H1 (cell line): ENCODE data around the gene IFTAP. TPM values are rescaled to one million over a fixed set of nuclear protein-coding genes. Genes with fewer than 3 reads are reported as not detected.

ENCODE experiments used
- CTCF ChIA-PET: fragments of 300-600 bp; sonication (Branson Sonifier 250); formaldehyde crosslinking; loops from one replicate; lab custom pipeline; 2021; ENCODE audit not compliant: partially characterized antibody; lab: Charles Lee
- POLR2A ChIA-PET: fragments of 300-600 bp; sonication (Branson Sonifier 250); formaldehyde crosslinking; loops from one replicate; lab custom pipeline; 2021; ENCODE audit warnings: inconsistent platforms; ENCODE audit not compliant: partially characterized antibody; lab: Charles Lee
- DNase-seq, 2 experiments: peaks; one replicate each; pipeline versions ENCODE4 v3.0.0 to v3.0.0-alpha.2; 2010 to 2022; ENCODE audit warnings: low spot score in 2 of 2, low read depth in 1 of 2, mixed read lengths in 1 of 2
- FAIRE-seq: peaks from 2 replicates; lab custom pipeline; 2011; peaks lifted over from hg19 to GRCh38; lab: Jason Lieb, UNC
- H2AFZ ChIP-seq: 2 replicates; pipeline ENCODE4 v1.8.1; 2012; ENCODE audit warnings: low read length, inconsistent platforms
- H2AK5ac ChIP-seq: 2 replicates; pipeline ENCODE4 v1.6.1; 2013; ENCODE audit warnings: low read depth, low read length
- H2BK120ac ChIP-seq: replicated peaks from 2 replicates; pipeline ENCODE3; 2013; ENCODE audit warnings: low read depth, low read length, inconsistent platforms
- H2BK12ac ChIP-seq: 2 replicates; pipeline ENCODE4 v1.6.1; 2013; ENCODE audit warnings: low read depth, low read length
- H2BK15ac ChIP-seq: 2 replicates; pipeline ENCODE4 v1.6.1; 2013; ENCODE audit warnings: low read length
- H2BK20ac ChIP-seq: 2 replicates; pipeline ENCODE4 v1.6.1; 2013; ENCODE audit warnings: low read length
- H2BK5ac ChIP-seq: 2 replicates; pipeline ENCODE4 v1.6.1; 2013; ENCODE audit warnings: low read depth, low read length
- H3K14ac ChIP-seq: 2 replicates; pipeline ENCODE4 v1.6.1; 2013; ENCODE audit warnings: inconsistent platforms; ENCODE audit not compliant: insufficient read length
- H3K18ac ChIP-seq: 2 replicates; pipeline ENCODE4 v1.6.1; 2013; ENCODE audit warnings: low read length; ENCODE audit errors: extremely low read depth
- H3K23ac ChIP-seq: 2 replicates; pipeline ENCODE4 v1.6.1; 2013; ENCODE audit warnings: inconsistent platforms; ENCODE audit not compliant: insufficient read length
- H3K23me2 ChIP-seq: 2 replicates; pipeline ENCODE4 v1.6.1; 2013; ENCODE audit warnings: low read depth, low read length
- H3K27ac ChIP-seq: 2 replicates; pipeline ENCODE4 v1.6.1; 2011; ENCODE audit warnings: low read depth, low read length, inconsistent platforms
- H3K27me3 ChIP-seq, 4 experiments: replicated peaks in 1 of 4; 1 replicate in 1 of 4; 2 replicates in 3 of 4; pipeline versions ENCODE4 v1.6.1 to v1.8.1; 2011 to 2013; ENCODE audit warnings: low read length in 3 of 4, mild to moderate bottlenecking in 3 of 4, inconsistent platforms in 2 of 4, mixed read lengths in 2 of 4, moderate library complexity in 1 of 4; ENCODE audit not compliant: control insufficient read depth in 3 of 4, insufficient read depth in 3 of 4; ENCODE audit errors: extremely low read depth in 1 of 4
- H3K36me3 ChIP-seq, 4 experiments: 2 replicates each; pipeline versions ENCODE4 v1.6.1 to v1.8.1; 2011 to 2013; ENCODE audit warnings: mild to moderate bottlenecking in 4 of 4, low read length in 3 of 4, moderate library complexity in 2 of 4, control low read depth in 1 of 4, inconsistent platforms in 1 of 4; ENCODE audit not compliant: insufficient read depth in 4 of 4, control insufficient read depth in 2 of 4
- H3K4ac ChIP-seq: replicated peaks from 2 replicates; pipeline ENCODE3; 2013; ENCODE audit warnings: low read length, low read depth, mixed read lengths, inconsistent platforms; ENCODE audit not compliant: insufficient read length
- H3K4me1 ChIP-seq, 4 experiments: replicated peaks in 1 of 4; 1 replicate in 1 of 4; 2 replicates in 3 of 4; pipeline versions ENCODE4 v1.6.1 to v1.8.1; 2011 to 2013; ENCODE audit warnings: low read length in 3 of 4, inconsistent platforms in 2 of 4, mixed read lengths in 1 of 4; ENCODE audit not compliant: insufficient read depth in 4 of 4, control insufficient read depth in 3 of 4
- H3K4me2 ChIP-seq, 2 experiments: 2 replicates each; pipeline versions ENCODE4 v1.6.1 to v1.8.1; 2011 to 2013; ENCODE audit warnings: low read depth in 2 of 2, low read length in 2 of 2, control low read depth in 1 of 2, inconsistent platforms in 1 of 2, mild to moderate bottlenecking in 1 of 2; ENCODE audit not compliant: insufficient read depth in 1 of 2
- H3K4me3 ChIP-seq, 4 experiments: fragments of 200-600, 300-600 bp in 1 of 4; sonication (generic), shearing (Covaris generic), sonication (Bioruptor Twin) in 1 of 4; 2 replicates each; pipeline versions ENCODE4 v1.5.1 to v1.8.1; 2011 to 2016; ENCODE audit warnings: low read length in 4 of 4, low read depth in 3 of 4, control low read depth in 2 of 4, inconsistent platforms in 2 of 4, mild to moderate bottlenecking in 2 of 4, mixed read lengths in 1 of 4, moderate library complexity in 1 of 4; ENCODE audit not compliant: insufficient read depth in 2 of 4; ENCODE audit errors: extremely low read depth in 1 of 4
- H3K56ac ChIP-seq: replicated peaks from 2 replicates; pipeline ENCODE3; 2013; ENCODE audit warnings: low read depth, mild to moderate bottlenecking, mixed read lengths, low read length, inconsistent platforms; ENCODE audit not compliant: insufficient read length
- H3K79me1 ChIP-seq: 2 replicates; pipeline ENCODE4 v1.6.1; 2013; ENCODE audit warnings: low read depth, low read length, control low read depth
- H3K79me2 ChIP-seq, 2 experiments: 2 replicates each; pipeline versions ENCODE4 v1.6.1 to v1.8.1; 2012 to 2013; ENCODE audit warnings: low read length in 2 of 2, mild to moderate bottlenecking in 2 of 2, inconsistent platforms in 1 of 2; ENCODE audit not compliant: insufficient read depth in 2 of 2, control insufficient read depth in 1 of 2
- H3K9ac ChIP-seq, 4 experiments: replicated peaks in 1 of 4; 1 replicate in 1 of 4; 2 replicates in 3 of 4; pipeline versions ENCODE4 v1.6.1 to v1.8.1; 2011 to 2013; ENCODE audit warnings: low read depth in 3 of 4, low read length in 3 of 4, control low read depth in 2 of 4, mild to moderate bottlenecking in 2 of 4, moderate library complexity in 2 of 4, inconsistent platforms in 1 of 4; ENCODE audit errors: extremely low read depth in 1 of 4
- H3K9me3 ChIP-seq, 2 experiments: 2 replicates each; pipeline versions ENCODE4 v1.6.1 to v1.8.1; 2012 to 2013; ENCODE audit warnings: mild to moderate bottlenecking in 2 of 2, moderate library complexity in 2 of 2, control low read depth in 1 of 2, inconsistent platforms in 1 of 2, low read depth in 1 of 2, low read length in 1 of 2, mixed read lengths in 1 of 2; ENCODE audit not compliant: insufficient read depth in 2 of 2
- H4K20me1 ChIP-seq, 2 experiments: replicated peaks in 1 of 2; 2 replicates each; pipeline versions ENCODE3 to v1.8.1; 2011 to 2013; ENCODE audit warnings: inconsistent platforms in 2 of 2, low read length in 2 of 2, mild to moderate bottlenecking in 1 of 2; ENCODE audit not compliant: insufficient read depth in 2 of 2, control insufficient read depth in 1 of 2
- H4K5ac ChIP-seq: 2 replicates; pipeline ENCODE4 v1.6.1; 2013; ENCODE audit warnings: low read length, low read depth, mixed read lengths, inconsistent platforms; ENCODE audit not compliant: insufficient read length
- H4K8ac ChIP-seq: 2 replicates; pipeline ENCODE4 v1.8.0; 2013; ENCODE audit warnings: mild to moderate bottlenecking, moderate library complexity, low read length, inconsistent platforms; ENCODE audit not compliant: insufficient read depth; ENCODE audit errors: extremely low read depth
- H4K91ac ChIP-seq: replicated peaks from 2 replicates; pipeline ENCODE3; 2013; ENCODE audit warnings: low read length, mixed read lengths, inconsistent platforms; ENCODE audit not compliant: insufficient read length
- SP2 ChIP-seq: IDR thresholded peaks from 2 replicates; pipeline ENCODE4 v1.6.1; 2012; ENCODE audit warnings: mild to moderate bottlenecking, low read length, inconsistent platforms
- WGBS, 2 experiments: shearing (Covaris generic) in 1 of 2; methylation state at CpG; one replicate each; pipeline versions ENCODE4 v1.1.6 to v1.1.7; 2013 to 2015; ENCODE audit warnings: low lambda C conversion rate in 2 of 2, mixed read lengths in 2 of 2, inconsistent platforms in 1 of 2, low coverage in 1 of 2, missing lambda C conversion rate in 1 of 2; ENCODE audit not compliant: insufficient replicate concordance in 2 of 2, insufficient coverage in 1 of 2, insufficient read length in 1 of 2; ENCODE audit errors: extremely low coverage in 1 of 2, missing lambda C conversion rate in 1 of 2; 5-methylcytosine and 5-hydroxymethylcytosine counted together
- polyA plus RNA-seq, 7 experiments: library from polyadenylated mRNA; depleted of rRNA in 3 of 7; stranded (reverse) in 5 of 7; unstranded in 2 of 7; fragments of >200 nt in 5 of 7; fragments of 200-250 nt in 2 of 7; gene quantifications; 1 replicate in 5 of 7; 2 replicates in 1 of 7; 4 replicates in 1 of 7; pipeline versions ENCODE4 v1.2.1 to v1.2.3, GENCODE V29; 2011 to 2013; ENCODE audit warnings: missing spikeins in 2 of 7, mixed read lengths in 2 of 7
- total RNA-seq: library from RNA; stranded (reverse); fragmentation: NEBNext Ultra II Directional; extraction: Animal tissue kit (Norgen Biotek cat#: 25700); gene quantifications from 2 replicates; pipeline ENCODE4 v1.2.1, GENCODE V29; 2021

IFTAP gene
- total and polyA plus RNA-seq, 2 of the 8 experiments (the other 6 are each of a cell fraction or from before 2014, with no cell fraction given): 21.2 to 23.9 TPM

GRCh38 chr11:36683818-36684217 lies 89.5 kb downstream of the IFTAP start:
- Histone ChIP-seq H3K23ac (no peak overlapping the region), H2AFZ (no peak overlapping the region), H3K23me2 (no peaks in the 10 kb centered on the region), H3K4me2 (no peak overlapping the region), H3K36me3 (no peaks in the 10 kb centered on the region), H3K79me1 (no peaks in the 10 kb centered on the region), H3K14ac (no peak overlapping the region), H3K27me3 (no peaks in the 10 kb centered on the region), H3K18ac (no peak overlapping the region), H3K56ac (no peak overlapping the region), H3K4ac (no peak overlapping the region), H3K4me1 (no peaks in the 10 kb centered on the region), H3K27ac (no peak overlapping the region), H2BK12ac (no peak overlapping the region), H3K9ac (no peak overlapping the region), H4K5ac (no peak overlapping the region), H2BK20ac (no peak overlapping the region), H2BK15ac (no peak overlapping the region), H3K4me3 (no peak overlapping the region), H2BK120ac (no peak overlapping the region), H2AK5ac (no peak overlapping the region), H3K79me2 (no peaks in the 10 kb centered on the region), H4K8ac (no peak overlapping the region), H2BK5ac (no peak overlapping the region), H3K9me3 (no peaks in the 10 kb centered on the region), H4K91ac (no peak overlapping the region), H4K20me1 (no peaks in the 10 kb centered on the region)
- TF ChIP-seq SP2: no peak
- FAIRE-seq (no peak), DNase-seq (no peak)
- POLR2A ChIA-PET: no interaction called here
- WGBS, 2 experiments: 85% methylated on average over 1 of the region's 1 CpG; no CpG with 5 or more reads in 1 of the 2 experiments
- CTCF ChIA-PET: no interaction called here
